GM19240 (cell line): ENCODE results near the gene GATD1.

Experiments used
- DNase-seq: peaks from one replicate; pipeline ENCODE4 v3.0.0; 2011; ENCODE audit warnings: low spot score; ENCODE audit not compliant: insufficient read length

The GATD1 gene

GRCh38 chr11:777288-778255 lies at the start of gene GATD1:
TSS of gene GATD1 (minus strand) at chr11:777487. CDS start at chr11:777462, 25 bp downstream.
- peak; percentile 100 for DNase-seq

GRCh38 chr11:826836-827145 lies 49.5 kb upstream of the GATD1 start:
- no peak for DNase-seq

- DNase-seq = no peak
These were observed 48.9 kb upstream of the GATD1 start for GRCh38 chr11:826227-826621.

GRCh38 chr11:825366-826226 lies 48.3 kb upstream of the GATD1 start:
- no peak for DNase-seq

GRCh38 chr11:824942-825341 lies 47.7 kb upstream of the GATD1 start:
- DNase-seq = no peak

- no peak for DNase-seq
These were observed 47.1 kb upstream of the GATD1 start for GRCh38 chr11:824292-824880.

GRCh38 chr11:823441-824291 lies 46.4 kb upstream of the GATD1 start:
- DNase-seq = no peak

GRCh38 chr11:821512-822371 lies 44.5 kb upstream of the GATD1 start:
- no peak for DNase-seq

- no peak for DNase-seq
These were observed 43.6 kb upstream of the GATD1 start for GRCh38 chr11:820655-821511.

GRCh38 chr11:819943-820649 lies 42.8 kb upstream of the GATD1 start:
- DNase-seq = peak; percentile 99

- peak; percentile 95 for DNase-seq
These were observed 42.0 kb upstream of the GATD1 start for GRCh38 chr11:819129-819931.

- DNase-seq = no peak
These were observed 41.3 kb upstream of the GATD1 start, which contains the start of gene PNPLA2 for GRCh38 chr11:818396-819128. TSS of gene PNPLA2 (plus strand) at chr11:818914. CDS start at chr11:819719, 805 bp downstream.

- DNase-seq = no peak
These were observed 39.1 kb upstream of the GATD1 start for GRCh38 chr11:816433-816779.

- no peak for DNase-seq
These were observed 38.6 kb upstream of the GATD1 start for GRCh38 chr11:815675-816432.

- DNase-seq = no peak
These were observed 36.3 kb upstream of the GATD1 start for GRCh38 chr11:813456-814096.

- DNase-seq = no peak
These were observed 35.8 kb upstream of the GATD1 start for GRCh38 chr11:813072-813455.
